PC-9 (cell line): Measurements from ENCODE around the gene COL15A1. TPM values are rescaled to one million over a fixed set of nuclear protein-coding genes. Genes with fewer than 3 reads are reported as not detected.

Experiments
- Bru-seq: library from RNA; stranded (reverse); fragments of 400-500 nt; gene quantifications from one replicate; lab custom pipeline; 2021; lab: Mats Ljungman, UMichigan
- BruChase-seq, 2 experiments: library from RNA; stranded (reverse); fragments of 400-500 nt; gene quantifications; one replicate each; lab custom pipeline; 2021; lab: Mats Ljungman, UMichigan
- BruUV-seq: library from RNA; stranded (reverse); fragments of 400-500 nt; replicated peaks from 2 replicates; lab custom pipeline; 2021; lab: Mats Ljungman, UMichigan
- CTCF ChIA-PET: fragments of 300-600 bp; sonication (Branson Sonifier 250); formaldehyde crosslinking; loops from one replicate; lab custom pipeline; 2022; ENCODE audit warnings: antibody characterized with exemption; lab: Charles Lee
- POLR2A ChIA-PET: fragments of 300-600 bp; sonication (Branson Sonifier 250); formaldehyde crosslinking; loops from one replicate; lab custom pipeline; 2022; ENCODE audit warnings: antibody characterized with exemption; ENCODE audit not compliant: unreplicated experiment; lab: Charles Lee
- DNase-seq, 2 experiments: peaks; one replicate each; pipeline versions ENCODE4 v3.0.0 to v3.0.0-alpha.2; 2015 to 2022; ENCODE audit warnings: mixed read lengths in 1 of 2
- H2AFZ ChIP-seq: fragments of 200-600 bp; sonication (generic); 2 replicates; pipeline ENCODE4 v1.8.1; 2017; ENCODE audit warnings: antibody characterized with exemption
- H3F3A ChIP-seq: fragments of 200-600 bp; sonication (generic); 2 replicates; pipeline ENCODE4 v1.8.1; 2017; ENCODE audit warnings: antibody characterized with exemption, mild to moderate bottlenecking, low read depth; ENCODE audit not compliant: insufficient read depth
- H3K27ac ChIP-seq: fragments of 200-600 bp; sonication (generic); 2 replicates; pipeline ENCODE4 v1.6.1; 2016; ENCODE audit warnings: mixed run types
- H3K27me3 ChIP-seq: fragments of 200-600 bp; sonication (generic); 2 replicates; pipeline ENCODE4 v1.6.1; 2016; ENCODE audit warnings: low read depth, mixed run types; ENCODE audit not compliant: insufficient read depth
- H3K36me3 ChIP-seq: fragments of 200-600 bp; sonication (generic); 2 replicates; pipeline ENCODE4 v1.6.1; 2016; ENCODE audit warnings: low read depth, mixed run types
- H3K4me1 ChIP-seq: fragments of 200-600 bp; sonication (generic); replicated peaks from 2 replicates; pipeline ENCODE4 v1.6.1; 2016; ENCODE audit warnings: mixed run types; ENCODE audit not compliant: insufficient read depth
- H3K4me2 ChIP-seq: fragments of 200-600 bp; sonication (generic); 2 replicates; pipeline ENCODE4 v1.6.1; 2017; ENCODE audit warnings: mixed run types
- H3K4me3 ChIP-seq: fragments of 200-600 bp; sonication (generic); 2 replicates; pipeline ENCODE4 v1.6.1; 2016; ENCODE audit warnings: mixed run types
- H3K79me2 ChIP-seq: fragments of 200-600 bp; sonication (generic); 2 replicates; pipeline ENCODE4 v1.6.1; 2017; ENCODE audit warnings: low read depth, mixed run types
- H3K9me2 ChIP-seq: fragments of 200-600 bp; sonication (generic); 2 replicates; pipeline ENCODE4 v1.8.1; 2017; ENCODE audit warnings: mild to moderate bottlenecking; ENCODE audit not compliant: insufficient read depth
- H3K9me3 ChIP-seq: fragments of 200-600 bp; sonication (generic); 2 replicates; pipeline ENCODE4 v1.8.1; 2016; ENCODE audit warnings: low read depth; ENCODE audit not compliant: insufficient read depth
- H4K20me1 ChIP-seq: fragments of 200-600 bp; sonication (generic); 2 replicates; pipeline ENCODE4 v1.8.1; 2017; ENCODE audit not compliant: insufficient read depth
- CTCF ChIP-seq: fragments of 200-600 bp; sonication (generic); conservative IDR thresholded peaks from 2 replicates; pipeline ENCODE4 v1.6.1; 2017; ENCODE audit warnings: mixed run types, antibody characterized with exemption, mild to moderate bottlenecking, moderate library complexity
- EZH2 ChIP-seq: fragments of 200-600 bp; sonication (generic); IDR thresholded peaks from 2 replicates; pipeline ENCODE4 v1.8.0; 2017; ENCODE audit warnings: antibody characterized with exemption, low read depth
- intact Hi-C: fragments of 100-400 bp; cut with micrococcal nuclease; formaldehyde crosslinking; loops from one replicate; pipeline ENCODE4 v1.10.0; 2022; ENCODE audit not compliant: unreplicated experiment
- long read RNA-seq: library from polyadenylated mRNA; stranded (forward); transcript quantifications from one replicate; pipeline ENCODE4 v2.0.0, GENCODE V29; 2022
- total RNA-seq: library from RNA; stranded (reverse); gene quantifications from 2 replicates; pipeline ENCODE4 v1.2.3, GENCODE V29; 2021

COL15A1 gene
- total RNA-seq (not detected in 2 replicates), Bru-seq, nascent RNA (percentile 14 among the genes with signal in this experiment), BruChase-seq, experiment 1, labeled RNA remaining after a 2-hour chase (percentile 10 among the genes with signal in this experiment), BruChase-seq, experiment 2, labeled RNA remaining after a 6-hour chase (percentile 13 among the genes with signal in this experiment)
- long read RNA-seq, result 0 reads

GRCh38 chr9:98943682-98944056 lies at the start of gene COL15A1:
COL15A1 (plus strand) TSS chr9:98943907; CDS start chr9:98944062, 155 bp downstream.
- no peaks in the 10 kb centered on the region for H3K36me3 ChIP-seq
- H2AFZ ChIP-seq, result no peak within 1 kb of the TSS
- ChIA-PET POLR2A (no interaction called here), CTCF (no interaction called here)
- no peaks in the 10 kb centered on the region for H3K9me3 ChIP-seq
- intact Hi-C loops, result no loop called here
- TF ChIP-seq EZH2 (no peak), CTCF (no peak)
- no peak within 1 kb of the TSS for H3K27ac ChIP-seq
- H3K79me2 ChIP-seq, result no peaks in the 10 kb centered on the region
- no peak within 1 kb of the TSS for H3K4me2 ChIP-seq
- DNase-seq, result no peak
- no peaks in the 10 kb centered on the region for H3F3A ChIP-seq
- no peaks in the 10 kb centered on the region for H3K4me1 ChIP-seq
- no peaks in the 10 kb centered on the region for H4K20me1 ChIP-seq
- H3K4me3 ChIP-seq, result no peak within 1 kb of the TSS
- no peaks in the 10 kb centered on the region for H3K9me2 ChIP-seq
- no TSS peak for BruUV-seq
- peaks cover 55% of the 10 kb centered on the region for H3K27me3 ChIP-seq

- Histone ChIP-seq H3K4me3 (no peak overlapping the region), H3K4me2 (no peak overlapping the region), H3K9me3 (no peaks in the 10 kb centered on the region), H3K36me3 (no peaks in the 10 kb centered on the region), H3K4me1 (no peaks in the 10 kb centered on the region), H3K27ac (no peak overlapping the region), H3K27me3 (peaks cover 56% of the 10 kb centered on the region), H3K79me2 (no peaks in the 10 kb centered on the region), H2AFZ (no peak overlapping the region), H4K20me1 (no peaks in the 10 kb centered on the region), H3K9me2 (no peaks in the 10 kb centered on the region), H3F3A (no peaks in the 10 kb centered on the region)
- intact Hi-C loops, result no loop called here
- ChIA-PET POLR2A (no interaction called here), CTCF (no interaction called here)
- no TSS peak for BruUV-seq
- no peak for DNase-seq
- no peak for TF ChIP-seq EZH2
- TF ChIP-seq CTCF, result no peak
Observed at GRCh38 chr9:98894171-98894570, 49.5 kb upstream of the COL15A1 start.

- CTCF ChIA-PET, result no interaction called here
Observed at GRCh38 chr9:98894761-98895160, 48.9 kb upstream of the COL15A1 start.

More at GRCh38 chr9:98894761-98895160, 48.9 kb upstream of the COL15A1 start:
- H3K36me3 ChIP-seq, result no peaks in the 10 kb centered on the region
- DNase-seq, result no peak
- H3K79me2 ChIP-seq, result no peaks in the 10 kb centered on the region
- H3K4me2 ChIP-seq, result no peak overlapping the region
- no peaks in the 10 kb centered on the region for H3K4me1 ChIP-seq
- no peak overlapping the region for H3K4me3 ChIP-seq
- TF ChIP-seq CTCF (no peak), EZH2 (no peak)
- no peak overlapping the region for H2AFZ ChIP-seq
- no TSS peak for BruUV-seq
- no peak overlapping the region for H3K27ac ChIP-seq
- POLR2A ChIA-PET, result no interaction called here
- H4K20me1 ChIP-seq, result no peaks in the 10 kb centered on the region
- H3K9me2 ChIP-seq, result no peaks in the 10 kb centered on the region
- H3K27me3 ChIP-seq, result peaks cover 56% of the 10 kb centered on the region
- intact Hi-C loops, result no loop called here
- no peaks in the 10 kb centered on the region for H3K9me3 ChIP-seq
- no peaks in the 10 kb centered on the region for H3F3A ChIP-seq
